Psoas muscle (tissue), 8 donors: ENCODE results near the gene TBC1D22A. TPM values are rescaled to one million over a fixed set of nuclear protein-coding genes. Genes with fewer than 3 reads are reported as not detected.

Source experiments
- ATAC-seq, 4 donors: fragments of 200-7000 bp; cut with Tn5 transposase; one replicate each; pipeline ENCODE4 v1.9.1; 2020; ENCODE audit warnings: moderate library complexity in 3 of 4, mild to moderate bottlenecking in 2 of 4
- DNase-seq, 2 donors: peaks; one replicate each; pipeline ENCODE4 v3.0.0-alpha.2; 2020
- H3K27ac ChIP-seq: fragments of 200-600 bp; one replicate; pipeline ENCODE4 v1.8.0; 2022
- H3K27me3 ChIP-seq, 3 donors: fragments of 200-600 bp in 1 of 3; one replicate each; pipeline versions ENCODE4 v1.6.1 to v1.8.0; 2013 to 2022; ENCODE audit warnings: low read length in 2 of 3, mild to moderate bottlenecking in 2 of 3, moderate library complexity in 1 of 3; ENCODE audit not compliant: insufficient read depth in 3 of 3
- H3K36me3 ChIP-seq, 2 donors: fragments of 200-600 bp in 1 of 2; one replicate each; pipeline versions ENCODE4 v1.6.1 to v1.8.0; 2013 to 2022; ENCODE audit warnings: low read depth in 1 of 2, mild to moderate bottlenecking in 1 of 2, moderate library complexity in 1 of 2; ENCODE audit not compliant: insufficient read depth in 1 of 2
- H3K4me1 ChIP-seq: fragments of 200-600 bp; one replicate; pipeline ENCODE4 v1.8.0; 2022
- H3K4me3 ChIP-seq: fragments of 200-600 bp; one replicate; pipeline ENCODE4 v1.8.0; 2022; ENCODE audit warnings: mild to moderate bottlenecking
- H3K9me3 ChIP-seq: fragments of 200-600 bp; one replicate; pipeline ENCODE4 v1.8.0; 2022
- CTCF ChIP-seq: fragments of 200-600 bp; IDR thresholded peaks from one replicate; pipeline ENCODE4 v1.8.0; 2022; ENCODE audit warnings: antibody characterized with exemption
- WGBS, 3 donors: extraction: QIAGEN DNeasy Blood & Tissue Kit; methylation state at CpG; one replicate each; pipeline versions ENCODE4 v1.1.6 to v1.1.7; 2013; 5-methylcytosine and 5-hydroxymethylcytosine counted together
- intact Hi-C, 2 donors: fragments of 100-400 bp; cut with DNase I; formaldehyde crosslinking; loops; one replicate each; pipeline versions ENCODE4 v1.11.0 to v1.14.2; 2022
- polyA plus RNA-seq, 3 donors: library from polyadenylated mRNA; stranded (reverse); fragments of 200-250 nt; gene quantifications; one replicate each; pipeline ENCODE4 v1.2.3, GENCODE V29; 2013
- total RNA-seq, 4 donors: library from RNA; stranded (reverse); fragmentation: NEBNext Ultra II Directional in 2 of 4; extraction: Animal tissue kit (Norgen Biotek cat#: 25700) in 2 of 4; gene quantifications; one replicate each; pipeline versions ENCODE4 v1.2.1 to v1.2.4, GENCODE V29; 2021 to 2023
- donor health status: healthy with polysubstance abuse.
- donor health status: DM: no; HTN: no; CAD: no; lungs with moderate emphysema.
- donor health status: Bipolar disorder and iron deficiency.
- donor health status: healthy.
- donor health status: DM: yes; HTN: yes; CAD: no.
- donor health status: DM: no; HTN: no; CAD: no.
- donor health status: DM: no; HTN: no; CAD: no.
- donor health status: DM: yes; HTN: yes; CAD: no.

The TBC1D22A gene
- total and polyA plus RNA-seq, 7 donors: 11.7 to 25.0 (median 18.9) TPM

- Histone ChIP-seq H3K4me3 (no peak overlapping the region), H3K36me3 (no peaks in the 10 kb centered on the region), H3K4me1 (no peaks in the 10 kb centered on the region), H3K9me3 (peaks cover 22% of the 10 kb centered on the region), H3K27ac (no peak overlapping the region), H3K27me3 (no peaks in the 10 kb centered on the region)
- intact Hi-C loops: no loop called here
- ATAC-seq (no peak), DNase-seq (no peak)
- WGBS, 3 donors: 74 to 78% (median 77%) methylated on average over 13 of the region's 13 CpGs
- TF ChIP-seq CTCF: no peak
These were observed 309.6 kb downstream of the TBC1D22A start for GRCh38 chr22:47071807-47072641.

GRCh38 chr22:47072642-47072967, 310.2 kb downstream of the TBC1D22A start:
- no peaks in the 10 kb centered on the region for H3K4me1 ChIP-seq
- H3K9me3 ChIP-seq: peaks cover 22% of the 10 kb centered on the region
- intact Hi-C loops: no loop called here
- ATAC-seq (no peak), DNase-seq (no peak)
- H3K27ac ChIP-seq: no peak overlapping the region
- 93 to 99% (median 96%) methylated on average over 7 of the region's 7 CpGs for WGBS, 3 donors
- H3K27me3 ChIP-seq: no peaks in the 10 kb centered on the region
- H3K4me3 ChIP-seq: no peak overlapping the region
- TF ChIP-seq CTCF: no peak
- H3K36me3 ChIP-seq: no peaks in the 10 kb centered on the region

- ATAC-seq (no peak), DNase-seq (no peak)
- Histone ChIP-seq H3K4me1 (no peaks in the 10 kb centered on the region), H3K27me3 (no peaks in the 10 kb centered on the region), H3K27ac (no peak overlapping the region), H3K4me3 (no peak overlapping the region), H3K36me3 (no peaks in the 10 kb centered on the region), H3K9me3 (peaks cover 22% of the 10 kb centered on the region)
- intact Hi-C loops: no loop called here
- 90 to 91% (median 90%) methylated on average over 7 of the region's 7 CpGs for WGBS, 3 donors
- TF ChIP-seq CTCF: no peak
These were observed 310.6 kb downstream of the TBC1D22A start for GRCh38 chr22:47073075-47073474.

- WGBS, 3 donors: 91 to 97% (median 94%) methylated on average over 7 of the region's 7 CpGs
- no peaks in the 10 kb centered on the region for H3K27me3 ChIP-seq
- no peak for ATAC-seq
- peaks cover 23% of the 10 kb centered on the region for H3K9me3 ChIP-seq
- H3K27ac ChIP-seq: no peak overlapping the region
- intact Hi-C loops: no loop called here
- DNase-seq: no peak
- no peaks in the 10 kb centered on the region for H3K4me1 ChIP-seq
- TF ChIP-seq CTCF: no peak
- H3K36me3 ChIP-seq: no peaks in the 10 kb centered on the region
- H3K4me3 ChIP-seq: no peak overlapping the region
These were observed 311.7 kb downstream of the TBC1D22A start for GRCh38 chr22:47074105-47074504.

- no peaks in the 10 kb centered on the region for H3K36me3 ChIP-seq
- DNase-seq (no peak), ATAC-seq (no peak)
- intact Hi-C loops: no loop called here
- no peak for TF ChIP-seq CTCF
- no peak overlapping the region for H3K27ac ChIP-seq
- H3K27me3 ChIP-seq: no peaks in the 10 kb centered on the region
- no peak overlapping the region for H3K4me3 ChIP-seq
- peaks cover 26% of the 10 kb centered on the region for H3K9me3 ChIP-seq
- no peaks in the 10 kb centered on the region for H3K4me1 ChIP-seq
These were observed 313.1 kb downstream of the TBC1D22A start for GRCh38 chr22:47075568-47075967.
